PFSK-1 (cell line): ENCODE results near the gene FCRLB.

Experiments
- FOXP2 ChIP-seq: optimal IDR thresholded peaks from 2 replicates; pipeline ENCODE3; 2011; ENCODE audit warnings: borderline replicate concordance, control low read depth, inconsistent platforms; ENCODE audit not compliant: insufficient read depth; ENCODE audit errors: extremely low read length, extremely low read depth
- POLR2AphosphoS5 ChIP-seq: IDR thresholded peaks from 2 replicates; pipeline ENCODE4 v1.6.1; 2012; ENCODE audit warnings: low read depth, mild to moderate bottlenecking, control low read depth, low read length, moderate library complexity
- REST ChIP-seq, 2 experiments: IDR thresholded peaks; 2 replicates each; pipeline versions ENCODE4 v1.6.1 to v1.8.0; 2011 to 2012; ENCODE audit warnings: low read depth in 2 of 2, low read length in 2 of 2, control low read depth in 1 of 2, inconsistent platforms in 1 of 2, mild to moderate bottlenecking in 1 of 2, moderate library complexity in 1 of 2; ENCODE audit not compliant: insufficient read depth in 1 of 2
- SIN3A ChIP-seq: IDR thresholded peaks from 2 replicates; pipeline ENCODE4 v1.6.1; 2012; ENCODE audit warnings: mild to moderate bottlenecking, low read length, moderate library complexity, borderline replicate concordance; ENCODE audit not compliant: insufficient read depth
- TAF1 ChIP-seq: IDR thresholded peaks from 2 replicates; pipeline ENCODE4 v1.6.1; 2012; ENCODE audit warnings: low read length, control low read depth, borderline replicate concordance; ENCODE audit not compliant: insufficient read depth

- TF ChIP-seq POLR2AphosphoS5: peak; percentile 92
- TF ChIP-seq TAF1: peak; percentile 86
- peak; percentile 67 for TF ChIP-seq FOXP2
- peak in 1 of 2 experiments; percentile 69; a peak in 3 of 4 replicates for TF ChIP-seq REST (IDR thresholded peaks at IDR 0.05; ENCODE audit: insufficient read depth in 1 of 2, low read depth in 2 of 2, low read length in 2 of 2)
- TF ChIP-seq SIN3A: peak; percentile 94
These were observed 28.4 kb downstream of the FCRLB start, which contains the start of gene DUSP12 for GRCh38 chr1:161749509-161750407.
